Measurements from ENCODE around the gene GPR89B. TPM values are rescaled to one million over a fixed set of nuclear protein-coding genes. Genes with fewer than 3 reads are reported as not detected.

Gene GPR89B
- total and polyA plus RNA-seq, 9 of the 15 experiments (the other 6 are each of a cell fraction or from before 2014, with no cell fraction given): 9.3 to 39.3 (median 19.6) TPM

DNA sequence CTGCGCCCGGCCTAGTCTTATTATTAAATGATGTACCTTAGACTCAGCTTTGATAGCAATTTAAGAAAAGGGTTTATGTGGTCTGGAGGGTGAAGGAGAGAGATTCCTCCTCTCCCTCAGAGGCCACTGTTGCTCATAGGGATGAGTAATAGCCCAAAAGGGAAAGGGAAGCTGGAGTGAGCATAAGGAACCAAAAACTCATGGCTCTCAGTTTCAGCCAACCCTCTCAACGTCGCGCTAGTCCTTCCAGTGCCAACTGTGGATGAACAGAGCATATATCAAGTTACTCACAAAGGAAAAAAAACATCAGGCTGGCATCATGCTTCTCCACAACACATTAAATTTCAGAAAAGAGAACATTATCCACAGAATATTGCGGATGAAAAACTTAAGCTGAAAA is 8.3 kb upstream of the GPR89B start (continued):
- TF ChIP-seq, protein P1, sequence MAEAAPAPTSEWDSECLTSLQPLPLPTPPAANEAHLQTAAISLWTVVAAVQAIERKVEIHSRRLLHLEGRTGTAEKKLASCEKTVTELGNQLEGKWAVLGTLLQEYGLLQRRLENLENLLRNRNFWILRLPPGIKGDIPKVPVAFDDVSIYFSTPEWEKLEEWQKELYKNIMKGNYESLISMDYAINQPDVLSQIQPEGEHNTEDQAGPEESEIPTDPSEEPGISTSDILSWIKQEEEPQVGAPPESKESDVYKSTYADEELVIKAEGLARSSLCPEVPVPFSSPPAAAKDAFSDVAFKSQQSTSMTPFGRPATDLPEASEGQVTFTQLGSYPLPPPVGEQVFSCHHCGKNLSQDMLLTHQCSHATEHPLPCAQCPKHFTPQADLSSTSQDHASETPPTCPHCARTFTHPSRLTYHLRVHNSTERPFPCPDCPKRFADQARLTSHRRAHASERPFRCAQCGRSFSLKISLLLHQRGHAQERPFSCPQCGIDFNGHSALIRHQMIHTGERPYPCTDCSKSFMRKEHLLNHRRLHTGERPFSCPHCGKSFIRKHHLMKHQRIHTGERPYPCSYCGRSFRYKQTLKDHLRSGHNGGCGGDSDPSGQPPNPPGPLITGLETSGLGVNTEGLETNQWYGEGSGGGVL (CRISPR knock-in tag; IDR thresholded peaks at IDR 0.05): no peak
- TF ChIP-seq, protein P2, sequence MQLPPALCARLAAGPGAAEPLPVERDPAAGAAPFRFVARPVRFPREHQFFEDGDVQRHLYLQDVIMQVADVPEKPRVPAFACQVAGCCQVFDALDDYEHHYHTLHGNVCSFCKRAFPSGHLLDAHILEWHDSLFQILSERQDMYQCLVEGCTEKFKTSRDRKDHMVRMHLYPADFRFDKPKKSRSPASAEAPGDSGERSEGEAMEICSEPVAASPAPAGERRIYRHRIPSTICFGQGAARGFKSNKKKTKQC (CRISPR knock-in tag; IDR thresholded peaks at IDR 0.05): no peak
- TF ChIP-seq HMG20B (CRISPR knock-in tag; IDR thresholded peaks at IDR 0.05) (no peak), ARID2 (IDR thresholded peaks at IDR 0.05) (no peak), RBM22 (IDR thresholded peaks at IDR 0.05; ENCODE audit: low read depth, low read length, poor library complexity, severe bottlenecking) (no peak), ZNF140 (CRISPR knock-in tag; IDR thresholded peaks at IDR 0.05) (no peak), U2AF1 (optimal IDR thresholded peaks at IDR 0.05; ENCODE audit: low read depth, low read length) (no peak)
- TF ChIP-seq, protein P3, sequence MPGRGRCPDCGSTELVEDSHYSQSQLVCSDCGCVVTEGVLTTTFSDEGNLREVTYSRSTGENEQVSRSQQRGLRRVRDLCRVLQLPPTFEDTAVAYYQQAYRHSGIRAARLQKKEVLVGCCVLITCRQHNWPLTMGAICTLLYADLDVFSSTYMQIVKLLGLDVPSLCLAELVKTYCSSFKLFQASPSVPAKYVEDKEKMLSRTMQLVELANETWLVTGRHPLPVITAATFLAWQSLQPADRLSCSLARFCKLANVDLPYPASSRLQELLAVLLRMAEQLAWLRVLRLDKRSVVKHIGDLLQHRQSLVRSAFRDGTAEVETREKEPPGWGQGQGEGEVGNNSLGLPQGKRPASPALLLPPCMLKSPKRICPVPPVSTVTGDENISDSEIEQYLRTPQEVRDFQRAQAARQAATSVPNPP (IDR thresholded peaks at IDR 0.05; ENCODE audit: borderline replicate concordance, insufficient read depth, insufficient read length): no peak
- TF ChIP-seq, protein P4, sequence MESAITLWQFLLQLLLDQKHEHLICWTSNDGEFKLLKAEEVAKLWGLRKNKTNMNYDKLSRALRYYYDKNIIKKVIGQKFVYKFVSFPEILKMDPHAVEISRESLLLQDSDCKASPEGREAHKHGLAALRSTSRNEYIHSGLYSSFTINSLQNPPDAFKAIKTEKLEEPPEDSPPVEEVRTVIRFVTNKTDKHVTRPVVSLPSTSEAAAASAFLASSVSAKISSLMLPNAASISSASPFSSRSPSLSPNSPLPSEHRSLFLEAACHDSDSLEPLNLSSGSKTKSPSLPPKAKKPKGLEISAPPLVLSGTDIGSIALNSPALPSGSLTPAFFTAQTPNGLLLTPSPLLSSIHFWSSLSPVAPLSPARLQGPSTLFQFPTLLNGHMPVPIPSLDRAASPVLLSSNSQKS (CRISPR knock-in tag; IDR thresholded peaks at IDR 0.05): no peak

Measured in K562 (cell line).